GM12874 (cell line): ENCODE data around the gene MRPL33.

Source experiments
- TF ChIP-seq, protein P1 (sequence below): IDR thresholded peaks from 2 replicates; pipeline ENCODE4 v1.5.1; 2011; ENCODE audit warnings: low read depth, mild to moderate bottlenecking, control low read depth, low read length, moderate library complexity; ENCODE audit not compliant: insufficient read depth

MRPL33 gene

DNA sequence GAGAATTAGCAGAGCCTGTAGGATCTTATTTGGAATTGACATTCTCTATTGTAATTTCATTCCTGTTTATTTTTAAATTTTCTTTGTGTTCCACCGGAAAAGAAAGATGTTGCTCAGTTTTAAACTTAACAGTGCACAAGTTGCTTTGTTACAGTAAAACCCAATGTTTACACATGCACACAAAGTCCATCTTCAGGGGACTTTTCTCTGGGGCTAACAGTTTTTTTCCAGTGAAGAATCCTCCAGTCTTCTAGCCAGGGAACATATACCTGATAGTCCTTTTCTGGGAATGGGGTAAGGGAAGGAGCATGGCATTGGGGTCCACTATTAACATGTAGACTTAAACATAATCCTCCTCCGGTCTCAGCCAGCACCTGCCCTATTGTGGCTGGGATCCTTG is 25.2 kb upstream of the MRPL33 start:
- TF ChIP-seq, protein P1, sequence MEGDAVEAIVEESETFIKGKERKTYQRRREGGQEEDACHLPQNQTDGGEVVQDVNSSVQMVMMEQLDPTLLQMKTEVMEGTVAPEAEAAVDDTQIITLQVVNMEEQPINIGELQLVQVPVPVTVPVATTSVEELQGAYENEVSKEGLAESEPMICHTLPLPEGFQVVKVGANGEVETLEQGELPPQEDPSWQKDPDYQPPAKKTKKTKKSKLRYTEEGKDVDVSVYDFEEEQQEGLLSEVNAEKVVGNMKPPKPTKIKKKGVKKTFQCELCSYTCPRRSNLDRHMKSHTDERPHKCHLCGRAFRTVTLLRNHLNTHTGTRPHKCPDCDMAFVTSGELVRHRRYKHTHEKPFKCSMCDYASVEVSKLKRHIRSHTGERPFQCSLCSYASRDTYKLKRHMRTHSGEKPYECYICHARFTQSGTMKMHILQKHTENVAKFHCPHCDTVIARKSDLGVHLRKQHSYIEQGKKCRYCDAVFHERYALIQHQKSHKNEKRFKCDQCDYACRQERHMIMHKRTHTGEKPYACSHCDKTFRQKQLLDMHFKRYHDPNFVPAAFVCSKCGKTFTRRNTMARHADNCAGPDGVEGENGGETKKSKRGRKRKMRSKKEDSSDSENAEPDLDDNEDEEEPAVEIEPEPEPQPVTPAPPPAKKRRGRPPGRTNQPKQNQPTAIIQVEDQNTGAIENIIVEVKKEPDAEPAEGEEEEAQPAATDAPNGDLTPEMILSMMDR = no peak

DNA sequence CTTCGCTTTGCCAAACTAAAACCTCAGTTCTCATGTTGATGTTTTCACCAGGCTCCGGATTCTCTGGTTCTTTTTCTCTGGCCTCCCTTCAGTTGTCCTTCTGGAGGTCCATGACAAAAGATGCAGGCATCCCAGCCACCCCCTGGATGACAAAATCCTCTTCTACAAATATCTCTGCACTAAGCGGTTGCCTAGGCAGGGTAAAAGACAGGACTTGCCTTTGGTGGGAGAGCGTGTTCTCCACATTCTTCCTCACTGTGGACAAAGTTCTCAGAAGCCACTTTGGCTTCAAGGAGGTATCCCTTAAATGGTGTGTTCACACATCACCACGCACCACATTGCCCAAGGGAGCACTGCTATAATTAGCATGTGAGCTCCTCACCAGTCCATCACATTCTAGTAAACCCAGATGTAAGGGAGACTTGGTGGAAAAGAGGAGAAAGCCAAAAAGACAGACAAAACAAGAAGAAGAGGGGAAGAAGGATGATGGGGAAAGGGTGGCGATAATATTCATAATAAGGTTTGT is 23.6 kb upstream of the MRPL33 start:
- TF ChIP-seq, protein P1 = no peak

DNA sequence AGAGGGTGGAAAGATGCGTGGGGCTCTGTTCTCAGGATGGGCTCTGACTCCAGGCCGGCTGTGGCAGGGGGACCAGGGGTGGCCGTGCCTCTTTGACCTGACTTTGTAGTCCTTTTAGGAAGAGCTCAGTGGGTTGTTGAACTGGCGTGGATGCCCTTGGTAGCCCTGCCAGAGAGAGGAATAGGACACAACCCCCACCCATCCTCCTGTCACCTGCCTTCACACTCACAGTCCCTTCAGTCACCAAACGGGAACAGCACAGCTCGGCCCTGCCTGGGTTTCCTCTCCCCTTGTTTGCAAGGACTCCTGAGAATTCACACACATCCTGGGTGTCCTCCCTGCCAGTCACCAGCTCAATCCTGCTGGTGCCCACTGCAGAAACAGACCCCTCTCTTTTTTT is 20.1 kb upstream of the MRPL33 start:
- TF ChIP-seq, protein P1 = no peak

DNA sequence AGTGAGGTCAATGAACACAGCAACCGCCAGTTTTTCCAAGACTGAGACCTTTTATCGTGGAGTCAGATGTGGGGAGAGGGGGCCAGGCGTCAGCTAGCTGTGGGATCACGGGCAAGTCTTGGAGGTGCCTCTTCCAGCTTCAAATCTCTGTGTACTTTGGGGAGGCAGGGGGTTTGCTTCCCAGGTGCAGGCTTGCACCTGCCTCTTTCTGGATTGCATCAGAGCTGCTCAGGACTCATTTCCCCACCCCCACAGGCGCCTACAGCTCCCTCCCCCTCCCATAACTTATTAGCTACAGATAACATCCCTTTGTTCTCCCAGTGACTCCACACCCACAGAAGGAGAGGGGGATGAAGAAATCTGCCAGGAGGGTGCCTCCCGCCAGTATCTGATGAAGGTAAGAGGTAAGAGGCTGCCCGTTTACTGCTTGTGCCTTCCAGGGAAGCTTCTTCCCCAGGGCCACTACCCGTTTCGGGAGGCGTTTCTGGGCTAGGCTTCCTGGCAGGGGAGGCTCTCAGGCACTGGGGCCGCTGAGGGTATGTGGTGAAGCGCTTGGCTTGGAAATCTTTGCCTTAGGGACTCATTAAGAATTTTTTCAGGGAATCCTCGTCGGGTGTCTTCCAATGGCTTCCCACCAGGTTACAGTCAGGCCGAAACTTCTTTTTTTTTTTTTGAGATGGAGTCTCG is 18.8 kb upstream of the MRPL33 start:
- TF ChIP-seq, protein P1 = no peak

DNA sequence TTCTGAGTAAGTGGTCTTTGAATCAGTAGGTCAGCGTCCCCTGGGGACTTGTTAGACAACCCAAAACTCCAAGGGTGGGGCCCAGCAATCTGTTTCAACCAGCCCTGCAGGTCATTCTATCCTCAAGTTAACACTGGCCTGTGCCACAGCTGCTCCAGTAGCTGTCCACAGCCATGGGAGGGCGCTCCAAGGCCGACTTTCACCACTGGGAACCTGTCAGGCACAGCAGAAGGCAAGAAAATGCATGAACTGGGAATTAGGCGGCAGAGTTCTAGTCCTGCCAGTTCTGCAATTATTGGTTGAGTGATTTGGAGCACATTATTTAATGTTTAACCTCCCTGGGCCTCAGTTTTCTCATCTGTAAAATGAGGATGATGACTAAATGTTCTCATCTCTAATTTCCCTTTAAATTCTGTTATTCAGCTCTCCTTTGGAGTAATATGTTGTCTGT is 17.4 kb upstream of the MRPL33 start:
- TF ChIP-seq, protein P1 = peak; percentile 89

DNA sequence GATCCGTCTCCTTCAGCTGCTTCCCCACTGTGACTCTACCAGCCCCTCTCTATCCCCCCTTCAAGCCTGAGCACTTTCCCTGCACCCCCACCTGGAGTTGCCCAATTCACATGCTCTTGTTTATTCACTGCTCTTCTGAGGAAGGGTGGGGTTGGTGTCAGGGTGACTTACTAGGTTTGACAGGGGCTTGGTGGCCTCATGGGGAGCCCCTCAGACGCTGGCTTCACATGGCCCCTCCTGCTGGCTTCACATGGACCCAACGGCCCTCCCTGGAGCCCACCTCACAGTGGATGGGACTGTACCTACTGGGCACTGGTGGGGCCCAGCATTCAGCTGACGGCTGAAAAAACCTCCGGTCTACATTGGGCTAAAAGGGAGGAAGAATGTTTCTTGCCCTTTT is 16.7 kb upstream of the MRPL33 start:
- TF ChIP-seq, protein P1 = no peak

DNA sequence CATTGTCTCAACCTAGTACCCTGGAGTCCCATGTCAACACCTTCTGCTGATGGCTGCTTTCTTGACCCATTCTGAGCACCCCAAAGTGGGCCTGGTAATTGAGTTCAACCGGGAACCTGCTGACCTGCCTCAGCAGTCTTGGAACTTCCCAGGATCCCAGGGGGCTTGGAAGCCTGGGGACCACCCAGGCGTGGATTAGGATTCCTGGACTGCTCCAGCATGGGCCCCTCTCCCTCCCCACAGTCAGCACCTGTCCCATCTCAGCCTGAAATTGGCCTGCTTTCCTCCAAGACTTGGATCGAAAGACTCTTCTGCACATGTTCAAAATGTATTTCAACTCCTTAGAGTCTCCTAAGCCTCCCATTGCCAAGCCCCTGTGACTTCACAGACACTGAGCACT is 15.4 kb upstream of the MRPL33 start:
- TF ChIP-seq, protein P1 = no peak
